ENCODE data around the gene RRAS. TPM values are rescaled to one million over a fixed set of nuclear protein-coding genes. Genes with fewer than 3 reads are reported as not detected.

Gene RRAS
- total RNA-seq, 1 donor from 2014 or later = 1.2 TPM

GRCh38 chr19:49672131-49672919 is 32.4 kb upstream of the RRAS start:
- H3K36me3 Mint-ChIP-seq (ENCODE audit: low read depth) = peaks cover 5% of the 10 kb centered on the region
- no peaks in the 10 kb centered on the region for H3K9me3 Mint-ChIP-seq
- peak overlapping the region; percentile 81 for H3K27ac Mint-ChIP-seq (ENCODE audit: unreplicated experiment)
- peak; percentile 92 for TF ChIP-seq CTCF (conservative IDR thresholded peaks at IDR 0.05)
- H3K4me3 Mint-ChIP-seq = peak overlapping the region; percentile 87
- peaks cover 4% of the 10 kb centered on the region for H3K27me3 Mint-ChIP-seq (ENCODE audit: low read depth)
- peak; percentile 83 for DNase-seq (ENCODE audit: low read depth, low spot score)
- H3K4me1 Mint-ChIP-seq = peaks cover 24% of the 10 kb centered on the region

GRCh38 chr19:49669516-49669915 is 29.6 kb upstream of the RRAS start:
- H3K27ac Mint-ChIP-seq (ENCODE audit: unreplicated experiment) = no peak overlapping the region

GRCh38 chr19:49667473-49667872 is 27.5 kb upstream of the RRAS start:
- Mint-ChIP-seq H3K9me3 (no peaks in the 10 kb centered on the region), H3K36me3 (ENCODE audit: low read depth) (peaks cover 5% of the 10 kb centered on the region), H3K4me3 (peak overlapping the region; percentile 98), H3K27me3 (ENCODE audit: low read depth) (peaks cover 10% of the 10 kb centered on the region), H3K27ac (ENCODE audit: unreplicated experiment) (peak overlapping the region; percentile 57), H3K4me1 (peaks cover 50% of the 10 kb centered on the region)
- TF ChIP-seq CTCF (conservative IDR thresholded peaks at IDR 0.05) = no peak
- DNase-seq (ENCODE audit: low read depth, low spot score) = no peak

More at GRCh38 chr19:49669516-49669915, 29.6 kb upstream of the RRAS start:
- Mint-ChIP-seq H3K9me3 (no peaks in the 10 kb centered on the region), H3K4me1 (peaks cover 43% of the 10 kb centered on the region), H3K27me3 (ENCODE audit: low read depth) (peaks cover 10% of the 10 kb centered on the region), H3K4me3 (peak overlapping the region; percentile 70), H3K36me3 (ENCODE audit: low read depth) (peaks cover 5% of the 10 kb centered on the region)
- DNase-seq (ENCODE audit: low read depth, low spot score) = no peak
- TF ChIP-seq CTCF (conservative IDR thresholded peaks at IDR 0.05) = no peak

GRCh38 chr19:49666120-49666444 is 26.1 kb upstream of the RRAS start:
- Mint-ChIP-seq H3K4me3 (peak overlapping the region; percentile 98), H3K36me3 (ENCODE audit: low read depth) (peaks cover 5% of the 10 kb centered on the region), H3K27ac (ENCODE audit: unreplicated experiment) (peak overlapping the region; percentile 97), H3K27me3 (ENCODE audit: low read depth) (peaks cover 10% of the 10 kb centered on the region), H3K9me3 (no peaks in the 10 kb centered on the region), H3K4me1 (peaks cover 41% of the 10 kb centered on the region)
- DNase-seq (ENCODE audit: low read depth, low spot score) = no peak
- TF ChIP-seq CTCF (conservative IDR thresholded peaks at IDR 0.05) = peak; percentile 26

- Mint-ChIP-seq H3K4me3 (peak within 1 kb of the TSS; percentile 98), H3K27me3 (ENCODE audit: low read depth) (peaks cover 10% of the 10 kb centered on the region), H3K27ac (ENCODE audit: unreplicated experiment) (peak within 1 kb of the TSS; percentile 97), H3K4me1 (peaks cover 41% of the 10 kb centered on the region), H3K36me3 (ENCODE audit: low read depth) (peaks cover 5% of the 10 kb centered on the region), H3K9me3 (no peaks in the 10 kb centered on the region)
- no peak for TF ChIP-seq CTCF (conservative IDR thresholded peaks at IDR 0.05)
- DNase-seq (ENCODE audit: low read depth, low spot score) = peak; percentile 96
Measured at GRCh38 chr19:49665351-49666119, 25.6 kb upstream of the RRAS start, which contains the start of the genes BCL2L12 and IRF3. Gene BCL2L12, plus strand, starts transcription at chr19:49665933. Its CDS starts 760 bp downstream, at chr19:49666693. Gene IRF3, minus strand, starts transcription at chr19:49665857. Its CDS starts 1,019 bp downstream, at chr19:49664838.
